Esophagus (tissue), 2 donors: ENCODE results near the gene TDRD9. TPM values are rescaled to one million over a fixed set of nuclear protein-coding genes. Genes with fewer than 3 reads are reported as not detected.

Source experiments
- H3K27ac ChIP-seq, 2 donors: one replicate each; pipeline ENCODE4 v1.5.1; 2013; ENCODE audit warnings: low read depth in 2 of 2, mild to moderate bottlenecking in 2 of 2, inconsistent platforms in 1 of 2, low read length in 1 of 2, moderate library complexity in 1 of 2
- H3K27me3 ChIP-seq, 2 donors: one replicate each; pipeline ENCODE4 v1.6.1; 2013; ENCODE audit warnings: low read length in 2 of 2, control low read depth in 1 of 2, mild to moderate bottlenecking in 1 of 2; ENCODE audit not compliant: insufficient read depth in 2 of 2, control insufficient read depth in 1 of 2
- H3K36me3 ChIP-seq, 2 donors: one replicate each; pipeline ENCODE4 v1.6.1; 2013; ENCODE audit warnings: low read length in 1 of 2; ENCODE audit not compliant: control insufficient read depth in 2 of 2, insufficient read depth in 2 of 2
- H3K4me1 ChIP-seq, 2 donors: one replicate each; pipeline ENCODE4 v1.6.1; 2013; ENCODE audit warnings: low read length in 1 of 2; ENCODE audit not compliant: control insufficient read depth in 2 of 2, insufficient read depth in 2 of 2
- H3K4me3 ChIP-seq, 2 donors: one replicate each; pipeline ENCODE4 v1.5.1; 2013; ENCODE audit warnings: low read length in 2 of 2, mild to moderate bottlenecking in 2 of 2, low read depth in 1 of 2, moderate library complexity in 1 of 2
- H3K9me3 ChIP-seq, 2 donors: one replicate each; pipeline ENCODE4 v1.6.1; 2013; ENCODE audit warnings: mild to moderate bottlenecking in 2 of 2, low read depth in 1 of 2, low read length in 1 of 2, moderate library complexity in 1 of 2; ENCODE audit not compliant: control insufficient read depth in 2 of 2, insufficient read depth in 1 of 2
- WGBS, 2 donors: extraction: QIAGEN DNeasy Blood & Tissue Kit; methylation state at CpG; one replicate each; pipeline ENCODE4 v1.1.7; 2013; 5-methylcytosine and 5-hydroxymethylcytosine counted together
- polyA plus RNA-seq, 2 donors: library from polyadenylated mRNA; stranded (reverse); fragments of 200-250 nt; gene quantifications; one replicate each; pipeline ENCODE4 v1.2.3, GENCODE V29; 2013
- donor health status: healthy with polysubstance abuse.
- donor health status: Bipolar disorder and iron deficiency.

Gene TDRD9
- polyA plus RNA-seq, 2 donors: 0.28 to 0.39 TPM

GRCh38 chr14:104091061-104091926, 163.0 kb downstream of the TDRD9 start:
- Histone ChIP-seq H3K4me1 (peaks cover 4 to 6% of the 10 kb centered on the region in 2 donors), H3K27me3 (no peaks in the 10 kb centered on the region), H3K9me3 (no peaks in the 10 kb centered on the region), H3K27ac (no peak overlapping the region), H3K36me3 (no peaks in the 10 kb centered on the region), H3K4me3 (no peak overlapping the region)
- WGBS, 2 donors: 53 to 54% methylated on average over 26 of the region's 26 CpGs

- H3K9me3 ChIP-seq: no peaks in the 10 kb centered on the region
- 74 to 79% methylated on average over 22 to 23 of the region's 23 CpGs for WGBS, 2 donors
- H3K4me1 ChIP-seq: peaks cover 4 to 6% of the 10 kb centered on the region in 2 donors
- H3K36me3 ChIP-seq: no peaks in the 10 kb centered on the region
- H3K27me3 ChIP-seq: no peaks in the 10 kb centered on the region
- no peak overlapping the region for H3K4me3 ChIP-seq
- H3K27ac ChIP-seq: no peak overlapping the region
These were observed 163.9 kb downstream of the TDRD9 start for GRCh38 chr14:104091927-104092771.

DNA sequence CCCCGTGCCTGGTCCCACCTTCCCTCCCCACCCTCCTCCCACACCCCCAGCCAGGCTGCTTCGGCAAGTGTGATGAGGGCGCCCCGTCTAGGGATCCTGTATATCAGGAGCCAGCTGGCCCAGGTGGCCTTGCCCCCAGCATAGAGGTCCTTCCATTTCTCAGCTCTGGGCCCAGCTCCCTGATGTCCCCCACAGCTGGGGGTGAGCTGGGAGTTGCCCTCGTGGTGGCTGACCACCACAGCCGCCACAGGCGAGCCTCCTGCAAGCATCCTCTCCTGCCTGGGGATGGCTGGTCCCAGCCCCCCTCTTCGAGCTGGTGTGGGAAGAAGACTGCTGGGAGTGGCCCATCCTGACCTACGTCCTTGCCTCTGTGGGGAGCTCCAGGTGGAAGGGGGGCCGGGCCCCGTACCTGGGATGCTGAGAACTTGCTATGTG, 164.7 kb downstream of the TDRD9 start:
- no peak overlapping the region for H3K4me3 ChIP-seq
- H3K27ac ChIP-seq: no peak overlapping the region
- WGBS, 2 donors: 59 to 67% methylated on average over 10 to 11 of the region's 11 CpGs
- H3K4me1 ChIP-seq: peaks cover 4 to 6% of the 10 kb centered on the region in 2 donors
- H3K9me3 ChIP-seq: no peaks in the 10 kb centered on the region
- no peaks in the 10 kb centered on the region for H3K36me3 ChIP-seq
- no peaks in the 10 kb centered on the region for H3K27me3 ChIP-seq

- Histone ChIP-seq H3K27ac (no peak overlapping the region), H3K27me3 (no peaks in the 10 kb centered on the region), H3K36me3 (no peaks in the 10 kb centered on the region), H3K9me3 (no peaks in the 10 kb centered on the region), H3K4me1 (peaks cover 4 to 8% of the 10 kb centered on the region in 2 donors), H3K4me3 (no peak overlapping the region)
- 54 to 59% methylated on average over 18 of the region's 18 CpGs for WGBS, 2 donors
These were observed 165.3 kb downstream of the TDRD9 start for GRCh38 chr14:104093366-104094055.

DNA sequence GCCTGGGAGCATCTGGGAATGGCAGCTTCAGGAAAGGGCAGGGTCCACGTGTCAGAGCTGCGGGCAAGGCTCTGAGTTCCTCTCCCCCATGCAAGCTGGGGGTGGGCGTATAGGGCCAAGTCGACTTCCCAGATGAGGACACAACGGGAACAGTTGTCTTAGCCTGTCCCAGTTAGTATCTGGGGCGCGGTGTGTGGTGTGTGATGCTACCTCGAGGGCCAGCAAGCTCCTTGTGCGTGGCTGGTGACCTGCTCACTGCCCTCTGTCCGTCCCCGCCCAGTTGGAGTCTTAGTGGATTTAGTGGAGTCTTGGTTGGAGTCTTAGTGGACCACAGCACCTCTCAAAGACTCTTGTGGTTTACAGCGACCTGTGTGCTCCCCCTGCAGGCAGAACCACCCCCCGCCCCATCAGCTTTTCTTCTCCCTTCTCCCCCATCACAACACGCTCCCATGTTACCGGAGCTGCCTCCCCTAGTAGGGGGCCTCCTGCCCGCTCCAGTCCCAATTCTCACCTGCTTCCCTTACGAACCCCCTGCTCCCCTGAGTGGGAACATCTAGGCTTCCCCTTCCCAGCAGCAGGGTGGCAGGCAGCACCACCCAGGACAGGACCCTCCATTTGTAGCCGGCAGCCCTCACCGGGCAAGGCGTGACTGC, 165.9 kb downstream of the TDRD9 start:
- Histone ChIP-seq H3K4me3 (no peak overlapping the region), H3K9me3 (no peaks in the 10 kb centered on the region), H3K36me3 (no peaks in the 10 kb centered on the region), H3K27me3 (no peaks in the 10 kb centered on the region), H3K27ac (no peak overlapping the region), H3K4me1 (peaks cover 4 to 9% of the 10 kb centered on the region in 2 donors)
- WGBS, 2 donors: 55 to 59% methylated on average over 20 of the region's 20 CpGs

GRCh38 chr14:104094709-104095425, 166.6 kb downstream of the TDRD9 start:
- H3K4me3 ChIP-seq: no peak overlapping the region
- H3K36me3 ChIP-seq: no peaks in the 10 kb centered on the region
- H3K4me1 ChIP-seq: peaks cover 4 to 15% of the 10 kb centered on the region in 2 donors
- H3K27ac ChIP-seq: no peak overlapping the region
- no peaks in the 10 kb centered on the region for H3K27me3 ChIP-seq
- H3K9me3 ChIP-seq: no peaks in the 10 kb centered on the region
- 45% methylated on average over 35 of the region's 35 CpGs for WGBS, 2 donors

GRCh38 chr14:104095426-104096310, 167.4 kb downstream of the TDRD9 start:
- no peaks in the 10 kb centered on the region for H3K36me3 ChIP-seq
- H3K4me1 ChIP-seq: peaks cover 4 to 23% of the 10 kb centered on the region in 2 donors
- no peaks in the 10 kb centered on the region for H3K27me3 ChIP-seq
- H3K27ac ChIP-seq: no peak overlapping the region
- no peaks in the 10 kb centered on the region for H3K9me3 ChIP-seq
- WGBS, 2 donors: 83 to 89% methylated on average over 23 to 31 of the region's 31 CpGs
- H3K4me3 ChIP-seq: no peak overlapping the region

- WGBS, 2 donors: 74 to 85% methylated on average over 14 of the region's 14 CpGs
- peaks cover 6 to 25% of the 10 kb centered on the region in 2 donors for H3K4me1 ChIP-seq
- H3K9me3 ChIP-seq: no peaks in the 10 kb centered on the region
- no peaks in the 10 kb centered on the region for H3K27me3 ChIP-seq
- H3K4me3 ChIP-seq: no peak overlapping the region
- H3K36me3 ChIP-seq: no peaks in the 10 kb centered on the region
- no peak overlapping the region for H3K27ac ChIP-seq
These were observed 168.1 kb downstream of the TDRD9 start for GRCh38 chr14:104096318-104096717.
